PC-3 (cell line): Measurements from ENCODE around the gene VWA7. TPM values are rescaled to one million over a fixed set of nuclear protein-coding genes. Genes with fewer than 3 reads are reported as not detected.

Source experiments
- ATAC-seq: fragments of 200-7000 bp; cut with Tn5 transposase; 2 replicates; pipeline ENCODE4 v1.9.1; 2020; ENCODE audit warnings: mild to moderate bottlenecking, moderate library complexity
- BruUV-seq: library from RNA; stranded (reverse); fragments of 400-500 nt; replicated peaks from 2 replicates; lab custom pipeline; 2021; lab: Mats Ljungman, UMichigan
- CTCF ChIA-PET: fragments of 300-600 bp; sonication (Branson Sonifier 250); formaldehyde crosslinking; loops from one replicate; lab custom pipeline; 2022; ENCODE audit warnings: antibody characterized with exemption; lab: Charles Lee
- POLR2A ChIA-PET: fragments of 300-600 bp; sonication (Branson Sonifier 250); formaldehyde crosslinking; loops from one replicate; lab custom pipeline; 2022; ENCODE audit warnings: antibody characterized with exemption; ENCODE audit not compliant: unreplicated experiment; lab: Charles Lee
- DNase-seq: peaks from one replicate; pipeline ENCODE4 v3.0.0-alpha.2; 2015
- H2AFZ ChIP-seq: fragments of 300-600 bp; sonication (generic); 2 replicates; pipeline ENCODE4 v1.6.0; 2016; ENCODE audit warnings: antibody characterized with exemption, low read length
- H3F3A ChIP-seq: fragments of 300-600 bp; sonication (generic); one replicate; pipeline ENCODE4 v1.6.0; 2017; ENCODE audit warnings: antibody characterized with exemption, low read length, control low read depth, mild to moderate bottlenecking; ENCODE audit not compliant: unreplicated experiment
- H3K27ac ChIP-seq: fragments of 300-600 bp; sonication (generic); 2 replicates; pipeline ENCODE4 v1.5.1; 2016; ENCODE audit warnings: mild to moderate bottlenecking, low read length
- H3K27me3 ChIP-seq: fragments of 300-600 bp; sonication (generic); 2 replicates; pipeline ENCODE4 v1.6.1; 2016; ENCODE audit warnings: low read length, mixed read lengths
- H3K36me3 ChIP-seq: fragments of 300-600 bp; sonication (generic); 2 replicates; pipeline ENCODE4 v1.6.1; 2016; ENCODE audit warnings: low read depth, mixed run types, low read length, mixed read lengths
- H3K4me1 ChIP-seq: fragments of 300-600 bp; sonication (generic); 2 replicates; pipeline ENCODE4 v1.5.1; 2016; ENCODE audit warnings: low read length; ENCODE audit not compliant: insufficient read depth
- H3K4me2 ChIP-seq: fragments of 300-600 bp; sonication (generic); 2 replicates; pipeline ENCODE4 v1.6.0; 2016; ENCODE audit warnings: low read length
- H3K4me3 ChIP-seq: fragments of 300-600 bp; sonication (generic); 2 replicates; pipeline ENCODE4 v1.5.1; 2016; ENCODE audit warnings: mild to moderate bottlenecking, low read length, mixed read lengths
- H3K79me2 ChIP-seq: fragments of 300-600 bp; sonication (generic); 2 replicates; pipeline ENCODE4 v1.6.1; 2017; ENCODE audit warnings: low read length, mixed read lengths
- H3K9ac ChIP-seq: fragments of 300-600 bp; sonication (generic); 2 replicates; pipeline ENCODE4 v1.6.0; 2016; ENCODE audit warnings: mild to moderate bottlenecking, low read length
- H3K9me2 ChIP-seq: fragments of 300-600 bp; sonication (generic); replicated peaks from 2 replicates; pipeline ENCODE4 v1.6.1; 2016; ENCODE audit warnings: mixed run types, low read length, mixed read lengths
- H3K9me3 ChIP-seq: fragments of 300-600 bp; sonication (generic); 2 replicates; pipeline ENCODE4 v1.6.1; 2016; ENCODE audit warnings: low read length, mixed read lengths
- H4K20me1 ChIP-seq: fragments of 300-600 bp; sonication (generic); 2 replicates; pipeline ENCODE4 v1.6.1; 2016; ENCODE audit warnings: low read length, mixed read lengths
- CTCF ChIP-seq: fragments of 300-600 bp; sonication (generic); conservative IDR thresholded peaks from 2 replicates; pipeline ENCODE4 v1.5.1; 2017; ENCODE audit warnings: antibody characterized with exemption, low read depth, mild to moderate bottlenecking, low read length
- EZH2 ChIP-seq: fragments of 300-600 bp; sonication (generic); IDR thresholded peaks from one replicate; pipeline ENCODE4 v1.6.1; 2017; ENCODE audit warnings: antibody characterized with exemption, mild to moderate bottlenecking, low read length; ENCODE audit not compliant: unreplicated experiment
- EZH2phosphoT487 ChIP-seq: fragments of 300-600 bp; sonication (generic); IDR thresholded peaks from 2 replicates; pipeline ENCODE4 v1.6.1; 2018; ENCODE audit warnings: mild to moderate bottlenecking, antibody characterized with exemption, low read length, borderline replicate concordance
- intact Hi-C: fragments of 100-400 bp; cut with micrococcal nuclease; formaldehyde crosslinking; loops from 2 replicates; pipeline ENCODE4 v1.9.0; 2023
- total RNA-seq: library from RNA; depleted of rRNA; stranded (reverse); fragments of >200 nt; gene quantifications from 2 replicates; pipeline ENCODE4 v1.2.3, GENCODE V29; 2014

Gene VWA7
- total RNA-seq, 1 experiment from 2014 or later: 1.9 TPM

- Histone ChIP-seq H3K9me3 (no peaks in the 10 kb centered on the region), H3K4me1 (no peaks in the 10 kb centered on the region), H3K9me2 (no peaks in the 10 kb centered on the region), H3K4me2 (no peak overlapping the region), H4K20me1 (no peaks in the 10 kb centered on the region), H3K9ac (no peak overlapping the region), H3K79me2 (no peaks in the 10 kb centered on the region), H3K27me3 (no peaks in the 10 kb centered on the region), H3K27ac (no peak overlapping the region), H3K36me3 (peaks cover 15% of the 10 kb centered on the region), H3K4me3 (no peak overlapping the region), H2AFZ (no peak overlapping the region), H3F3A (peaks cover 4% of the 10 kb centered on the region)
- TF ChIP-seq EZH2 (no peak), CTCF (no peak), EZH2phosphoT487 (no peak)
- CTCF ChIA-PET: no interaction called here
- intact Hi-C loops: no loop called here
- POLR2A ChIA-PET: no interaction called here
- ATAC-seq (no peak), DNase-seq (no peak)
- BruUV-seq: no TSS peak
These were observed 50.0 kb downstream of the VWA7 start for GRCh38 chr6:31727034-31727716.

GRCh38 chr6:31725502-31726350 lies 51.4 kb downstream of the VWA7 start:
- H3K79me2 ChIP-seq: no peaks in the 10 kb centered on the region
- H3K27me3 ChIP-seq: no peaks in the 10 kb centered on the region
- no peak overlapping the region for H3K27ac ChIP-seq
- H3K4me2 ChIP-seq: no peak overlapping the region
- H3K9me2 ChIP-seq: no peaks in the 10 kb centered on the region
- intact Hi-C loops: no loop called here
- no peak for ATAC-seq
- no peaks in the 10 kb centered on the region for H3K9me3 ChIP-seq
- TF ChIP-seq CTCF (no peak), EZH2phosphoT487 (no peak), EZH2 (no peak)
- no peak for DNase-seq
- H3K36me3 ChIP-seq: peaks cover 1% of the 10 kb centered on the region; the same call in 1 of the 2 replicates
- H2AFZ ChIP-seq: no peak overlapping the region
- H3F3A ChIP-seq: no peaks in the 10 kb centered on the region
- no peaks in the 10 kb centered on the region for H4K20me1 ChIP-seq
- no peak overlapping the region for H3K9ac ChIP-seq
- no peak overlapping the region for H3K4me3 ChIP-seq
- CTCF ChIA-PET: no interaction called here
- no peaks in the 10 kb centered on the region for H3K4me1 ChIP-seq
- POLR2A ChIA-PET: interaction anchor here (0.7 kb wide), 1 partner anchor 24 kb away, joined by 21 read pairs; no protein-coding TSS in a partner anchor
- no TSS peak for BruUV-seq
